ENCODE data around the gene ARHGAP15.

ARHGAP15 gene

DNA sequence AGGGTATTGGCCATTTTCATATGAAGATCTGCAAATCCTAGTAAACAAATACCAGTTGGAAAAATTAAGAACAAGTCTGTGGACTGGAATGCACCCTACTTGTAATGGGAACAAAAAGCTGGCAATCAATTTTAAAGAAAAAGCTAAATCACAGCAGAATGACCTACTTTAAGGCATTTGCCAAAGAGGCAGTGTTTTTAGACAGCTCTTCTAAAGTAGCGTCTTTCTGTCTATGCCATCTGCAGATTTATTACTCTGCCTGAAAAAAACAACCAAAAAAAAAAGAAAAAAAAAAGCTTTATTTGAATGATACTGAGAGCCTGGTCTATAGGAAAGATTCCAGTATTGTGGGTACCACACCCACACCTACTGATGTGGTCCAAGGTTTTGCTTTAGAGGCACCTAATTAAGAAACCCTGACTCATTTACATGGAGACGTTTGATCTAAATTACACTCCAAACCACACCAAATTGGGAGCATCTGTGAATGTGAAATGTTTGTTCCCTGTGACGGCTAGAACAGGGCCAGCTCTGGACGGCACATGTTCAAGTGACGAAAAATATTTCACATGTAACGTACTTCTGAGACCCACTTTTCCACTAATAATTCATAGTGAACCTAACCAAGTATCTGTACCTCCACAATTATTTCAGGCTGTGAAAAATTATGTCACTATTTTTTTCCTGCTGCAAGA lies 597.1 kb downstream of the ARHGAP15 start:
- DNase-seq (ENCODE audit: low spot score) = no peak

DNA sequence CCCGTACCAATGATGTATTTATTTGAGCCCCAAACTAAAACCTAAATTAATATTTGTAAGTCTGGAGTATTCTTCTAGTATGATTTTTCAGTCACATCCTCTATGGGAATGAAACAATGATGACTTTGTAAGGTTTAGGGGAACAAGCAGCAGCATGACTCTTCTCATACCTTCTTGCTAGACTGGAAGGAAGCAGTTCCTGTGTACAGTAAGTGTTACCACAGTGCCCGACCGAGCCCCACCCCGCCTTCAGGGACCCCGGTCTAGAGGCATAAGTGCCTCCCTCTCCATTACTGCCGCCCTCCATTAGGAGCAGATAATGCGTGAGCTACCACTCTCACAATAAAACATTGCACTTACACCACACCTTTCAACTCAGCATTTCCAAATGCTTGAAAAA lies 599.3 kb downstream of the ARHGAP15 start:
- DNase-seq (ENCODE audit: low spot score) = no peak

DNA sequence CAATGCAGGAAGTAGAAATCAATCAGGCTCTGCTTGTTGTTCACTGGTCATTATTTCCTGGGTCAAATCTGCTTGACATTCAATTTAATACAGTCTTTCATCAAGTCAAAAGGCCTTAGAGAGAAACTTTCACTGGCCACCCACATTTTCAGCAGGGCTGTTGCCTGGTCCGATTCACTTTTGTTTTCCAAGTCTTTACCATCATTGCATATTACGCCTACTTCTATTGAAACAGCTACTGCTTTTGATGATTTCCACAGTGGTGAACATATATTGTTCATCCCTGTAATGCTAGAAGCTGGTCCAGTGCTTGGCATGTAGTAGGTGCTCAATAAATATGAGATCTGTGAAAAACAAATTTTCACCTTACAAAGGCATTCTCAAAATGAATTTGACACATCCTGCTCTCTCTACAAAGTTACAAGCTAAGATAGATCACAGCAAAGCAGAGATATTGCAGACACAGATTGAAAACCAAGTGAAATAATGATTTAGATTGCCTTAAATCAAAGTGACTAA lies 600.1 kb downstream of the ARHGAP15 start:
- no peak for DNase-seq (ENCODE audit: low spot score)

DNA sequence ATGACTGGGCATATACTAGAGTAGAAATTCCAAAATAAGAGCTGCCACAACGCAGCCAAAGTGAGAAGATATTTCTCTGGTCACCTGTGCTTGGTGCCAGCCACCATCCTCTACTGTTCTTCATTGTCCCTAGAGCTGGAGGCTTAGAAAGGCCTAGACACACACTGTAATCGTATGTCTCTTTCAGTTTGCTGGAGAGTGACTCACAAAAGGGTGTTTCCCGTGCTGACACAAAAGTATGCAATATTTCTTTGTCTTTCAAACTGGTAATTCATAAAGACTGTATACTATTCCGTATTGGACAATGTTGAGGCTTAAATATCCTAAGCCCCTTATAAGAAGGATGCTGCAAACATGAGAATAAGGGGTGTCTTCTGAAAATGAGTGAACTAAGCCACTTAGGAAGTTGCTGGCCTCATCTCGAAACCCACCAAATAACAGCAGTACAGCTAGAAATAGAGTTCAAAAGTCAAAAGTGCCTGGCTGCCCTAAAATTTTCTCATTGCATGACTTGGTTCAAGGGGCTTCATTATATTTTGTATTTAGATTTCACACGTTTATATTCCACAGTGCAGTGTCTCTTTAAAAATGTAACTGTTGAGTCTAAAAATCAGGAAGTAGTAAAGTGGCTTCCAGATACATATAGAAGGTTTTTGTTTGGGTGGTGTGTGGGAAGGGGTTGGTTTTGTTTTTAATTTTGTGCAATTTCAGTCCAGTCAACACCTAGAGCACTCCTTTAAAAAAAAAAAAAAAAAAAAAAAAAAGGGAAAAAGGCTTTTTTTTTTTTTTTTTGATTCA lies 601.1 kb downstream of the ARHGAP15 start:
- peak; percentile 42 for DNase-seq (ENCODE audit: low spot score)

DNA sequence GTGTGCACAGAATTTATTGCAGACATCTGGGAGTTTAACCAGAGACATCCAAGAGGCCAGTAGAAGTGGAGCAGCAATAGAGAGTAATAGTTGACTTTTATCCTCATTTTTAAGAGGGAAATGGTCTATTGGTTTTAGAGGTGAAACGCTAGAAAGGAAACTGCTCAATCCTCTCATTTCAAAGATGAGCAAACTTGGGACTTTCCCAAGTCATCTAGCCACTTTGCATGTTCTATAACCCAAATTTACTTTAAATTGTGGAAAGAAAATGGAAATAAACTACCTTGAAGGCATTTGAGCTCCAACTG lies 601.7 kb downstream of the ARHGAP15 start:
- no peak for DNase-seq (ENCODE audit: low spot score)

DNA sequence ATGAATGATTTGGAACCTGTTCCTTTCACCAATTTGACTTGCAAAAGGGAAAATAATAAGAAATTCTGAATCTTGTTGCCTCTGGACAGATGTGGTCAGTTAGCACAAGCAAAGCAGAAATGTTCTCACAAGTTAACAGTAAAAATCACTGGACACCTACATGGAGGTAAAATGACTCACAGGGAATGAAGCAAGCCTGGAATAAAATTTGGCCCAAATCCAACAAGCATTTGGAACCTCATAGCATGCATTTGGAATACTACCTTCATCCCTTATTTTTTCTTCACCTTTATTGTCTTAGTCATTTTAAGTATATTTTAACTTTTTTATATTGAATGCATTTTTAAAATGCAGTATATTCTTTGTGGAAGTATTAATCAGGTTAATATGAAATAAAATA lies 602.9 kb downstream of the ARHGAP15 start:
- no peak for DNase-seq (ENCODE audit: low spot score)

DNA sequence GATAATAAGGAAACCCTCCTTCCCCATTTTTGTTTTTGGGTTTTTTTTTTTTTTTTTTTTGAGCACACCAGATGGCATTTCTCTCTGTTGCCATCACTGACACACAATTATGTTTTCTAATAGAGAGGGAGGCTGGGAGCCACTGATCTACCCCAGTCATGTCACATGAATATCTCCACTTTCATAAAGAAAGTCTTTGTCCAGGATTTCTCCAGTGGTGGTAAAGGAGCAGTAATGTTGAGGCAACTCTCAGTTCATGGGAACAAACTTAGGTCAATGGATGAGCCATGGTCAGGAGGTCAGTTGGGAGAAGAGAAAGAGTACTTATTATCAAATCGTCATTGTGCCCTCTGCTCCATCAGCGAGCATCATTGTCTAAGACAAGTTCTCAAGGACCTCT lies 603.7 kb downstream of the ARHGAP15 start:
- no peak for DNase-seq (ENCODE audit: low spot score)

DNA sequence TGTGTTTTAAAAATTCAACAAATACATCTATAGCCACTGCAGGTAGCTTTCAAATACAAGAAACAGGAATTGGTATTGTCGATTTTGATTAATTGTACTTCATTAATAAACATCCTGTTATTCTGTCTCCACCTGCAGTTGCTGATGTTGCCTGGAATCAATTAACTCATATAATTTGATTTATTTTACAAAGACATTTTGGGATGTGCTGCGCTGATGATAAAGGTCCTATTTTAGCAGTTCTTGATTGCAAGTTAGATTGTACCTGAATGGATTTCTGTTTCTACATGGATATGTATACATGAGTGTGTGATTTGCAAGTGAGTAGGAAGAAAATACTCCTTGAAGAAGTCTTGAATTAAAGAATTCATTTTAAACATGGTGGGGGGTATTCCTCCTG lies 605.3 kb downstream of the ARHGAP15 start:
- DNase-seq (ENCODE audit: low spot score) = no peak

DNA sequence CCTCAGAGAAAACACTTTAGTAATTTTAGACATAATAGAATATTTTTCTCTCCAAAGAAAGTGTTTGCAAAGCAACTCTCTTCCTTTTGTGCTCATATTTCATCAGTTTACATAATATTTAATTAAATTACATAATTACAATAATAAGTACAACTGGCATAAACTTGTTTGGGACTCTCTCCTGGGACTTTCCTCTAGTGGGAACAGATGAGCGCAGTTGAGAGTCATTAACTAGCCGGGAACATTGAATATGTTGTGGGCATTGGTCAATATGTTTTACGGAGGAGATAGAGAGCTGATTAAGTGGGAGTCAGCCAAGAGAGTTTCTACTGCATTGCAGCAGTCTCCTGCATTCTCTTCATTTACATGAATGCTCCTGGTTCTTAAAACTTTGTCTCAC lies 607.7 kb downstream of the ARHGAP15 start:
- DNase-seq (ENCODE audit: low spot score) = no peak

DNA sequence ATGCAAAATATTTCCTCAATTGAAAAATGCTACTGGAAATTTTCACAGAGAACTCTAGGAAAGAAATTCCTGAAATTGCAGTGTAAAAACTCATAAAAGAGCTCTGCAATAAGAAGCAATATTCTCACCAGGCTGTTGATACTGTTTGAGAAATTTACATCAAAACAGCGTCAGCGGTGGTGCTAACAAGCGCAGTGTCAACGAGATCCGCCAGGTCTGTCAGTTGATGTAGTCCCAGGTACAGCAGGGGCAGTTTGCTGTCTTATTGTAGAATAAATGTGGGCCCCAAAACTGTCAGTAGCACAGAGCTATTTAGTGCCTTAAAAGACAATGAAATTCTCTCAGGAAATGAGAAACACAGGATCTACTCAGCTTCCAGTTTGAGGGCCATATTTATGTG lies 611.2 kb downstream of the ARHGAP15 start:
- no peak for DNase-seq (ENCODE audit: low spot score)

DNA sequence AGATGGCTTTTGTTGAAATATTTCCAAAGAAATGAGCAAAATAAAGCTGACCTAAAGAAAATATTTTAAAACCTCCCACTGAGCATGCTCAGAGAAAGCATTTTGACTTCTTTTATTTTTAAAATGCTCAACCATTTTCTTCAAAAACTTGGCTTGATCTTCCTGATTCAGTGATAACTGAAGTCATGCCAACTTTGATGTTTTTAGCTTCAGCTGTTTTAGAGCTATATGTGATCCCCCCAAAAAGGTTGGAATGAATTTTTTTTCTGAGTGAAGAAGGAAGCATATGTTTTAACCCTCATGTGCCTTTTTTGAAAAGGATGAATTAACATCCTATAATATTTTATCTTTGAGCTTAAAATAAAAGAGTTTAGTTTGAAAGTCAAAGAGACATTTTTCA lies 612.0 kb downstream of the ARHGAP15 start:
- DNase-seq (ENCODE audit: low spot score) = no peak

DNA sequence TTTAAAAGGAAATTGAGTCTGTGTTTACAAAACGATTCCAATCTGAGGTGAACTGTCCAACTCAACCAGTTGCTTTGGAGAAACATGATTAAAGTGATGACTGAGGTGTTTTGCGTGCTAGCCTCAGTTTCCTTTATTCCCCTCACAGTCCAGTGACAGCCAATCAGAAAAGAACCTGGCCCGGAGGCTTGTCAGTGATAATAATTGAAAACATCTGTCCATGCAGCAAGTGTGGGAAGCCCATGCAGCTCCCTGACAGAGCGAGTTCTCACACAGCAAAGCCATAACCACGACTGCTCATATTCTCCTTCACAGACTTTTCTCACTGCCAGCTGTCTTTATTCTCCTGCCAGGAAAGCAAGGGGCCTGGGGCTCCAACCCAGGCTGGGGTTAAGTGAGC lies 613.4 kb downstream of the ARHGAP15 start:
- DNase-seq (ENCODE audit: low spot score) = no peak

DNA sequence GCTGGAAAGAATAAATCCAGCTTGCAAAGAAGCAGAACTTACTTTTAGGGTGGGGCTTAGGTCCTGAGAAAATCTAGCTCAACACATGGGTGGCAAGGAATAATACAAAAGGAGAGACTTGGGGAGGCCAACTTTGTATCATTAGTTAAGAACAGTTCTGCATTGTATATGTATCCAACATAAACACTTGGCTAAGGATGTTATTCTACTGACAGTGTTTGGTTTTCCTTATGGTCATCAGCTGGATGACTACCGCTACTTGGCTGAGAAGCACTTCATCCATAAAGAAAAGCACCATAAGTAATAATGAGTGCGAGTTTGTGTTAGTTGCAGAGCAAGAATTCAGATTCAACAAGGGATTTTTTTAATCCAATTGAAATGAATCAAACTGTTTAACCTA lies 614.9 kb downstream of the ARHGAP15 start:
- DNase-seq (ENCODE audit: low spot score) = no peak

DNA sequence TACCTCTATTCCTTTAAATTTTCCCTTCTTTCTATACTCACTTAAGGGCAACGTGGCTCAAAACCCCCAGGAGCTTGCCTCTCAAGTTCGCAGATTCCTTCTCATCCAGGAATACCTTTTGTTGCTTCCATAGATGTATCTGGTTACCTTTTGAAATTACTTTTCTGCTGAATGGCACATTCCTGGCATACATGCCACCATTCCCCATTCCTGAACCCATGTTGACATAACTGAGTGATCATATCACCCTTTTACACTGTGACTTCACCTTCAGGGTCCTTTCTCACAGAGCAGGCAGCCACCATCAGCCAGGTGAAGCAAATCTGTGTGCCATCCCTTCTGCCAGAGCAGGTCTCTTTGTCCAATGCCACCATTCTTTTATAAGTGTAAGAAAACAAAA lies 615.8 kb downstream of the ARHGAP15 start:
- DNase-seq (ENCODE audit: low spot score) = no peak

DNA sequence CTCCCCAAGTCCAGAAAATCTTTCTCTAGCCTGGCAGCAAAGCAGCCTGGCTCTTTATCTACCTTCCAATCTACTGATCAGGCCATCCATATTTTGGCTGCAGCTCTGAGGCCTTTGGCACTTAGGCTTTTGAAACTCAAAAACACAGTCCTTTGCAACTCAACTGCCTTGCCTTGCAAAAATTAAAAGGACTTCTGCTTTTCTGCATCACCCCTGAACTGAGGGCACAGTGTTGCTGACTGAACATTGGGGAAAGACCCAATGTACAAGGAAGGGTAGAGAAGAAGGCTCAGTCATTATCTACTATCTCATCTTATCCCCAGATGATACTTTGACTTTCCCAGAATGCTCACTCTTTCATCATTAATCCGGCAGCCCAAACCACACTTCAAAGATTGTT lies 625.5 kb downstream of the ARHGAP15 start:
- no peak for DNase-seq (ENCODE audit: low spot score)

DNA sequence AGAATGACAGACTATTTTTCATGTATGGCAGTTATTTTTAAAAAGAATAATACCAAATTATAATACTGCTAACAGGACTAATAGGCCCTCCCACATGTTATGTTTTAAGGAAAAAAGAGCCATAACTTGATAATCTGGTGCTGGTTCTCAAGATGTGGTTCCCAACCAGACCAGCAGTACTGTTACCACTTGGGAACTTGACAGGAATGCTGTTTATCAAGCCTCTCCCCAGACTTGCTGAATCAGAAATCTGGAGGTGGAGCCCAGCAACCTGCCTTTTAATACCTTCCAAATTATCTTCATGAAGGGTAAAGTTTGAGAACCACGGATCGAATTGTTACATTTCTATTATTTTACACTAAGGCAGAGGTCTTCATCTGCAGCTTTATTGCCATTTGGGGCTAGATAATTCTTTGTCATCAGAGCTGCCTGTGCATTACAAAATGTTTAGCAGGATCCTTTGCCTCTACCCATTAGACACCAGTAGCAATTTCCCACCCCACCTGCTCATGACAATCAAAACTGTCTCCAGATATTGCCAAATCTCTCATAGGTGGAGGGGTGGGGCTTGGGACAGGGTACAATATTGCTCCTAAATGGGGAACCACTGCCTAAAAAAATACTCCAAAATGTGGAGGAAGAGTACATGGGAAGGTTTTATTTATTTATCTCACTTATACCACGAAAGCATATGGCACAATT lies 629.6 kb downstream of the ARHGAP15 start:
- DNase-seq (ENCODE audit: low spot score) = no peak

DNA sequence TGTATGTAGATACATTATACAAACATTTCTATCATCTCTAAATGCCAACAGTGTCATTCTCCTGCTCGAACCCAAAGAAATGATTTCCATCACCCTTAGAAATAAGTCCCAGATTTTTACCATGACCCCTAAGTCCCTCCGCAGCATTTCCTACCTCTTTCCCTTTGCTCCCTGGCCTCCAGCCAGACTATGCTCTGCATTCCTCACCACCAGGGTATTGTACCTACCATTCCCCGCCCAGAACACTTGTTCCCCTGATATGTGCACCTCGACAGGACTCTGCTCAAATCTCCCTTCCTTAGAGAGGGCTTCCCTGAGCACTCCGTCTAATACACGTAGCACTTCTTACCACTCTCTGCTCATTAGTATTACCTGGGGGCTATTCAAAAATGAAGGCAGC lies 630.2 kb downstream of the ARHGAP15 start:
- no peak for DNase-seq (ENCODE audit: low spot score)

DNA sequence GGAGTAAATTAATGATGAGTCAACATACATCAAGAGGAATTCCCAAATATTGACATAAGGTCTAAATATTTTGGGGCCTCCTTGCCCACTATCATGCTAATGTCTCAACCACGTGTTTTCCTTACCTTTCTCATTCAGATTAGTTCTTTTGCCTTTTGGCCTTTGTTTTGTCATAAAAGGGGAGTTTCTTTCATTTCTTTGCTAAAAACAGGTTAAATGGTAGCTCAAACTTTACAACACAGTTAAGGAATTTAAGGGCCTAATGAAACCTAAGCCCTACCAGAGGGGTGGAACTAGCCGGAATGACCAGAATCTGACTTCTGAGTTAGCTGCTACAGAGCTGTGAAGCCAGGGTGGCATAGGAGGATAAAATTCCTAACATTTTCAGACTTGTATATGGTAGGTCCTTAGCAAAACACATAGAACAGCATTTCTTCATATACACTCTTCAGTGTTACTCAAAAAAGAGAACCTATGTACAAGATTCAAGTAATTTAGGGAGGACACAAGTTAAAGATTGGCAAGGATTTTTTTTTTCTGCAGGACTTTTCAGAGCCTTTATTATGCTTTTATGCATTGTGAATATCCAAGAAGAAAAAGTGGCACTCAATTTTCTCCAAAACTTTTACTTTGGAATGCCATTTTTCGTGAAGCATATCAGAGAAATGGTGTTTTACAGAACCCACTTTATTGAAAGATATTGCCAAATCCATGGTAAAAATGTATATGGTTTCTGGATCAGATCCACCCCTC lies 633.1 kb downstream of the ARHGAP15 start:
- no peak for DNase-seq (ENCODE audit: low spot score)

DNA sequence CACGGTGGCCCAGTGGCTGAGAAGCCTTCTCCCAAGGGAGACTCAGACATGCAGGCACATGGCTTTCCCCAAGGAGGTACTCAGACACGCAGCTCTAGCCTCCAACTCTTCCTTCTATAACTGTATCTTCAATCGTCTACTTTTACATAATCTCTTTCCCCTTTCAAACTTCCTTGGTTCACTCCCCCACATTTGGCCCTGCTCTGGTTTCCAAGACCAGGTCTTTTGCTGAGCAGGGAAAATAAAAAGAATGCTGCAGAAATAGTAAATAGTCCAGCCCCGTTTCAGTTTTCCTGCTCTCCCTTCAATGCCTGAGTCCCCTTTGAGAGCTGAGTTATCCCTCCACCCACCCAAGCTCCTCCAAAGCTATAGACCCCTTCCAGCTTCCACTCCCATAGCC lies 635.0 kb downstream of the ARHGAP15 start:
- DNase-seq (ENCODE audit: low spot score) = no peak

DNA sequence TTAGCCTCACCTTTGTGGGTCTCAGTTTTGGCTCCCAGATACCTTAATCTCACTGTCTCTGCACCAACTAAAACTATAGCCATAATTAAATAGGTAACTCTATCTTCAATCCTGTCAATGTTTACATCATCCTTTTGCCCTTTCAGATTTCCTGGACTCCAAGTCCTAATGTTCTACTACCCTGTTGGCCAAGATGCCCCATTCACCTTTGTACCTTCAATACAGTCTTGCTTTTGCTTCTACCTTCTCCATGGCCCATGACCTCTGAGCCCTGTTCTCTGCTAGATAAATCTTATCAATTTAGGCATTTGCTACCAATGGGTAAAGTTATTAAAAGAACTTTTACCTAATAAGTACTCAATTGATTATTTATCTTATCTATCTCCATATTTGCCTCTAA lies 635.5 kb downstream of the ARHGAP15 start:
- no peak for DNase-seq (ENCODE audit: low spot score)

DNA sequence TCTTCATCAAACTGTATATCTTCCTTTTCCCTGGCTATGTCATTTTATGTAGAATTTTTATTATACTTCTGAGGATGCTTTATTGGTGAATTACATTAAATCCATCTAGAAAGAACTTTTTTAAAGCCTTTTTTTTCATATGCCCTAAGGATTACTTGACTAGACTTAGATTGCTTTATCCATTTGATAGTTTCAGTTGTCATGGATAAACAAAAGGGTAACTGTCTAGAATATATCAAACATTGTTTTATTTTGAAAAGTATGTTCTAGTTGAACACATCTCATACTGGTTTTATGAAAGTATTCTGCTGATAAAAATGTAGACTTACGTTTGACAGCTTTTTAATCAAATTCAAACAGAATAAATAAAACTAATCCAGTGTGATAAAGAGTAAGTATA lies 639.8 kb downstream of the ARHGAP15 start:
- no peak for DNase-seq (ENCODE audit: low spot score)

DNA sequence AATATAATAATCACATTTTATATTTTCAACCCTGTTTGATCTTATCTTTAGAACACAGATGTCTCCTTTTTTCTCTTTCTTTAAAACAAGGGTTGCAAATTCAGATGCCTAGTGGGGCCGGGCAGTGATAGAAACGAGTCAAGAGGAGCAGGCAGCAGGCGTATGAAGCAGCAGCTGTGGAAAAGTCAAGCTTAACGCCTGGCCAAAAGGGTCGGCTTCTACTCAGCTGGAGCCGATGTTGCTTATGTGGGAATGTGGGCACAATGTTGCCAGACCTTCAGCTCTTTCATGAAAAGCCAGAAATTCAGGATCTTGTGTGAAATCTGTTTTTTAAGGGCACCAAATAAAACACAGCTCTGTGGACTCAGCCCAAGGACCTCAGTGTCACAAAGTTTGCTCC lies 642.7 kb downstream of the ARHGAP15 start:
- DNase-seq (ENCODE audit: low spot score) = no peak

Measured in CD4-positive, alpha-beta T cell treated with Interleukin-15 for 4 hours (primary cell).